Memory B cell (primary cell): ENCODE results near the gene NSUN7.

ENCODE experiments used
- ATAC-seq: fragments of 150-1000 bp; cut with Tn5 transposase; 2 replicates; pipeline ENCODE4 v1.10.0; 2021; ENCODE audit warnings: low read depth, mild to moderate bottlenecking, moderate library complexity
- DNase-seq, 2 donors: peaks; one replicate each; pipeline ENCODE4 v3.0.0; 2022; ENCODE audit warnings: low spot score in 2 of 2
- H3K27ac Mint-ChIP-seq: one replicate; pipeline ENCODE4 v1.8.0; 2022; ENCODE audit warnings: mild to moderate bottlenecking, moderate library complexity, mixed read lengths
- H3K27me3 Mint-ChIP-seq: one replicate; pipeline ENCODE4 v1.8.0; 2022; ENCODE audit warnings: mixed read lengths
- H3K36me3 Mint-ChIP-seq: one replicate; pipeline ENCODE4 v1.8.0; 2022; ENCODE audit warnings: mild to moderate bottlenecking, mixed read lengths
- H3K4me1 Mint-ChIP-seq: one replicate; pipeline ENCODE4 v1.8.0; 2022; ENCODE audit warnings: mixed read lengths
- H3K4me3 Mint-ChIP-seq: one replicate; pipeline ENCODE4 v1.8.0; 2022; ENCODE audit warnings: mild to moderate bottlenecking, moderate library complexity, mixed read lengths
- H3K9me3 Mint-ChIP-seq: one replicate; pipeline ENCODE4 v1.8.0; 2022; ENCODE audit warnings: mixed read lengths

The NSUN7 gene

DNA sequence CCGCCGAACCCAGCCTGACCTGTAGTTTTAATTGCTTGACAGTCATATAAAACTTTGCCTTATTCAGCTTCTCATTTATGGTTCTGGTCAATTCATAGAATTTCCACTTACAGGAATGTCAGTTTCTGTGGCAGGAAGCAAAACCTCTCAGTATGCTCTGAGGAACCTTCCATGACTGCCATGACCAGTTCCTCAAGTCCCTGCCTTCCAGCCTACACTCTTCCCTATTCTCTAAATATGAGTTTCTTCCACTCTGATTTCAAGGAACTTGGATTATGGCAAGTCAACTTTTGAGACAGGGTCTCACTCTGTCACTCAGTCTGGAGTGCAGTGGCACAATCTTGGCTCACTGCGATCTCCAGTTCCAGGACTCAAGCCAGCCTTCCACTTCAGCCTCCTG, 26.0 kb upstream of the NSUN7 start:
- H3K9me3 Mint-ChIP-seq = no peaks in the 10 kb centered on the region
- no peaks in the 10 kb centered on the region for H3K36me3 Mint-ChIP-seq
- peaks cover 1% of the 10 kb centered on the region for H3K27me3 Mint-ChIP-seq
- H3K4me1 Mint-ChIP-seq = peaks cover 5% of the 10 kb centered on the region
- no peak overlapping the region for H3K4me3 Mint-ChIP-seq
- H3K27ac Mint-ChIP-seq = no peak overlapping the region
- ATAC-seq (no peak), DNase-seq (no peak)

DNA sequence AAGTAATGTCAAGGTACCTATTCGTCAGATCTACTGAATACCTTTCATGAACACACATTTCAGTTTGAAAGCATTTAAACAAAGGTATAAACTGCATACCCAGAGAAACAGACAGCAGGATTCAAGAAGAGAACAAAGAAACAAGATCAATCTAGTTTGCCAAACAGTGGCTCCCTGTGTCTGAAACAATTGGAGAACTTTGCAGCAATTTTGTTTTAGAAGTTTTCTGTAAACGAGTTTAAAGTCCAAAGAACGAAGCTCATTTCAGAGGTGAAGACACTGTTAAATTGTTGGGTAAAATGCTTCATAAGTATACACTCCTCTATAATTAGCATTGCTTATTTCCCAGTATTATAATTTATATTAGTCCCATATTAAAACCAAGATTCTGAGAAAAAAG, 21.4 kb upstream of the NSUN7 start:
- DNase-seq (no peak), ATAC-seq (no peak)
- H3K4me3 Mint-ChIP-seq = no peak overlapping the region
- H3K4me1 Mint-ChIP-seq = peaks cover 15% of the 10 kb centered on the region
- H3K36me3 Mint-ChIP-seq = no peaks in the 10 kb centered on the region
- peaks cover 1% of the 10 kb centered on the region for H3K27me3 Mint-ChIP-seq
- H3K9me3 Mint-ChIP-seq = no peaks in the 10 kb centered on the region
- H3K27ac Mint-ChIP-seq = no peak overlapping the region

GRCh38 chr4:40729555-40729954, 20.2 kb upstream of the NSUN7 start:
- DNase-seq (no peak), ATAC-seq (no peak)
- Mint-ChIP-seq H3K27ac (no peak overlapping the region), H3K36me3 (no peaks in the 10 kb centered on the region), H3K27me3 (peaks cover 1% of the 10 kb centered on the region), H3K4me1 (peaks cover 15% of the 10 kb centered on the region), H3K9me3 (no peaks in the 10 kb centered on the region), H3K4me3 (no peak overlapping the region)

DNA sequence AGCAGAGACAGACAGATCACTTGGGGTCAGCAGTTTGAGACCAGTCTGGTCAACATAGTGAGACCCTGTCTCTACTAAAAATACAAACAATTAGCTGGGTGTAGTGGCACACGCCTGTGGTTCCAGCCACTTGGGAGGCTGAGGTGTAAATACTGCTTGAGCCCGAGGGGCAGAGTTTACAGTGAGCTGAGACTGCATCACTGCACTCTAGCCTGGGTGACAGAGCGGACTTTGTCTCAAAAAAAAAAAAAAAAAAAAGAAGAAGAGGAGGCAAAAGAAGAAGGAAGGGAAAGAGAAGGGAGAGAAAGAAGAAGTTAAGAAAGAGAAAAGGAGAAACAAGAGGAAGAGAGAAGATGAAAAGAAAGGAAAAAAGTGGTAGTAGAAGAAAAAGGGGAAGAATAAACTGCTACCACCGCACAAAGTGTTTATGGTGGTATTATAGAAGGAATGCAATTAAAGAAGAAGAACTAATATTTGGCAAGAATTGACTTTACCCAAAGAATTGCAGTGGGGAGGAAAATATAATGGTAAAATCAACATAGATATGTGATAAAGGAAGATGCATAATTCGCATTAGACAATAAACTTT, 19.6 kb upstream of the NSUN7 start:
- ATAC-seq = no peak
- Mint-ChIP-seq H3K4me3 (no peak overlapping the region), H3K27me3 (peaks cover 1% of the 10 kb centered on the region), H3K4me1 (peaks cover 15% of the 10 kb centered on the region), H3K9me3 (no peaks in the 10 kb centered on the region), H3K36me3 (no peaks in the 10 kb centered on the region), H3K27ac (no peak overlapping the region)
- no peak for DNase-seq

DNA sequence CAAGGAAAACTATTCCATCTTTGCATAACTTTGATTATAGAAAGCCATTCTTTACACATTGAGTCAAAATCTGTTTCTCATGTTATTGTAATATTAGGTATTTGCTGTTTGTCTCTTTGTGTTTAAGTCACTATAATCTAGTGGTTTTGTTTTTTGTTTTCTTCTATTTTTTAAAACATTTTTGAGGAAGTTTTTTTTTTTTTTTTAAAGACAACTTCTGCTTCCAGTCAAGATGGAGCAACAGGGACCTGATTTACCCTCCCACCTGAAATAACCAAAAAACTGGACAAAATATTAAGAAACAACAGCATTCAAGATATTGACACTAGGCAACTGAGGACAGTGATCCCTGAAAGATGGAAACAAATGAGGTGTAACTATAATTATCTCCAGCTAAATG, 18.4 kb upstream of the NSUN7 start:
- Mint-ChIP-seq H3K4me3 (no peak overlapping the region), H3K27ac (no peak overlapping the region)

DNA sequence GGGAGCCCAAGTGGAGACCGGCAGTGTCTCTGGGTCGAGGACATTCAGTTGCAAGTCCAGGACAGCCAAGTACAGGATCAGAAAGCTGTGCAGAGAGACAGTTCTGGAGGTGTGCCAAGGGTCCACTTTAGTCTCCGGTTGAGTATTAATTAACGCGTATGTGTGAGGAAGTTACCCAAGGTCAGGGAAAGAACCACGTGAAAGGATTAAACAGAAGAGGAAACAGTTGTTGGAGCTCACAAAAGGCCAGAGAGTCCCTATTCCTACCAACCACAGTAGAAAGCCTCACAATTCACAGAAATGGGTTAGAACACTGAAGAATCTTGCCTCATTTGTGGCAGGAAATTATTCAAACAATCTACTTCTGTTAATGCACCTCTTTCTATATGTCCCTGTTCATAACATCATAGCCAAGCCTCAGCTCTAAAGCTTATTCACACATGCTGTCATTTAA, 17.9 kb upstream of the NSUN7 start:
- H3K4me3 Mint-ChIP-seq = no peak overlapping the region
- H3K27me3 Mint-ChIP-seq = peaks cover 3% of the 10 kb centered on the region
- H3K27ac Mint-ChIP-seq = no peak overlapping the region
- ATAC-seq (peak; percentile 43), DNase-seq (no peak)
- H3K9me3 Mint-ChIP-seq = no peaks in the 10 kb centered on the region
- peaks cover 15% of the 10 kb centered on the region for H3K4me1 Mint-ChIP-seq
- H3K36me3 Mint-ChIP-seq = no peaks in the 10 kb centered on the region

More for the DNA sequence above, 18.4 kb upstream of the NSUN7 start:
- ATAC-seq (no peak), DNase-seq (no peak)
- H3K9me3 Mint-ChIP-seq = no peaks in the 10 kb centered on the region
- no peaks in the 10 kb centered on the region for H3K36me3 Mint-ChIP-seq
- peaks cover 15% of the 10 kb centered on the region for H3K4me1 Mint-ChIP-seq
- peaks cover 3% of the 10 kb centered on the region for H3K27me3 Mint-ChIP-seq

DNA sequence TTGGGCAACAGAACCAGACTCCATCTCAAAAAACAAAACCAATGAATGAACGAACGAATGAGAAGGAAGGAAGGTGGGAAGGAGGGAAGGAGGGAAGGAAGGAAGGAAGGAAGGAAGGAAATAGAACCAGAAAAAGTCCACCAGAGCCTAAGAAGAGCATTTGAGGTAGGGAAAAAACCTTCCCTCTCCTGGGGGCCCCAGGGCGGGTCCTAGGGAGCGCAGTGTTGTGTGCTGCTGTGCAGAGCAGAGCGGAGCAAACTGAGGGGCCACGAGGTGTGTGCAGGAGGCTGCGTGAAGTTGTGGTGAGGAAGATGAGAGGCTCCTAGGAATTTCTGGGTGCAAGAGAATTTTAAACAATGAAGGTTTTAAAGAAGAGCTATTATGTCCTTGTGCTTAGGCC, 16.0 kb upstream of the NSUN7 start:
- DNase-seq = no peak
- Mint-ChIP-seq H3K9me3 (no peaks in the 10 kb centered on the region), H3K4me3 (no peak overlapping the region), H3K27me3 (peaks cover 5% of the 10 kb centered on the region), H3K4me1 (peaks cover 15% of the 10 kb centered on the region), H3K36me3 (no peaks in the 10 kb centered on the region), H3K27ac (no peak overlapping the region)
- ATAC-seq = no peak

DNA sequence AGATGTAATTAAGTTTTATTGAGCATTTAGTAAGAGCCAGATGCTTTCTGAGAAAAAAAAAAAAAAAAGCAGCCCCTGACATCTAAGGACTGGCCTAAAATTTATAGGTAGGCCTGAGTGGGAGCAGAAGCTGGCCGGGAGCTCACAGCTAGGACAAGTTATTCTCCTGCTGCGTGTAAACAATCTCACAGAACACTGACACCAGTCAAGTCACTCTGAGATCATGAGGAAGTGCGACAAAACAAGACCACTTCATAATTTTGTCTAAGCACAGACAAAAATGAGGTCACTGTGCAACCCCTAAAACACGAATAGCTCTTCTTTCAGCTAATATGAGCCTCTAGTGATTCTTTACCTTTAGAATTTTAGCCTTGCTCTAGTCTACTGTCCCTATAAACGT, 15.3 kb upstream of the NSUN7 start:
- Mint-ChIP-seq H3K36me3 (no peaks in the 10 kb centered on the region), H3K9me3 (no peaks in the 10 kb centered on the region), H3K27ac (no peak overlapping the region), H3K4me1 (peaks cover 15% of the 10 kb centered on the region), H3K4me3 (no peak overlapping the region), H3K27me3 (peaks cover 5% of the 10 kb centered on the region)
- no peak for DNase-seq
- no peak for ATAC-seq

GRCh38 chr4:40736910-40737309, 12.8 kb upstream of the NSUN7 start:
- no peak overlapping the region for H3K27ac Mint-ChIP-seq
- no peaks in the 10 kb centered on the region for H3K9me3 Mint-ChIP-seq
- no peaks in the 10 kb centered on the region for H3K36me3 Mint-ChIP-seq
- peak; percentile 34 for ATAC-seq
- H3K4me3 Mint-ChIP-seq = no peak overlapping the region
- H3K4me1 Mint-ChIP-seq = peaks cover 3% of the 10 kb centered on the region
- H3K27me3 Mint-ChIP-seq = peaks cover 5% of the 10 kb centered on the region
- DNase-seq = peak in 1 of 2 donors; percentile 11

DNA sequence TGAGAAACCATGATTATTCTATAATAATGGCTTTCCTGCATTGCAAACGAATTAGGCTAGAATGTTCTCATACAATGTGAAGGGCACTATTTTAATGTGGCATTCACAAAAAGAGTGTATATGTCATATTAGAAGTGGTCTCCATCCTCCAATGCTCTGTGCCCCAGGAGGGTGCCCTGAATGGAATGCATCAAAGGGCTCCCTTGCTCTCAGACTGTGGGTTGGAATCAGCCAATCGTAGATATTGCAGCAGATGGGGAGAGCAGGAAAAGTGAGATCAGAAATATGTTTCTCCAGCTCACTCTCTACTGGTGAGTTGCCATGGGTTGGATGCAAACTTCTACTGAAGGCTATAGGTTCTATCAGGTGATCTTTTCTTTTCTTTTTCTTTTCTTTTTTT, 11.9 kb upstream of the NSUN7 start:
- H3K4me3 Mint-ChIP-seq = no peak overlapping the region
- no peak for ATAC-seq
- no peak for DNase-seq
- H3K27me3 Mint-ChIP-seq = peaks cover 5% of the 10 kb centered on the region
- H3K36me3 Mint-ChIP-seq = no peaks in the 10 kb centered on the region
- no peak overlapping the region for H3K27ac Mint-ChIP-seq
- peaks cover 2% of the 10 kb centered on the region for H3K4me1 Mint-ChIP-seq
- no peaks in the 10 kb centered on the region for H3K9me3 Mint-ChIP-seq

- no peak for ATAC-seq
- Mint-ChIP-seq H3K4me3 (no peak overlapping the region), H3K27me3 (peaks cover 5% of the 10 kb centered on the region), H3K9me3 (no peaks in the 10 kb centered on the region), H3K27ac (no peak overlapping the region), H3K36me3 (no peaks in the 10 kb centered on the region), H3K4me1 (peaks cover 2% of the 10 kb centered on the region)
- no peak for DNase-seq
Observed at GRCh38 chr4:40739347-40739746, 10.4 kb upstream of the NSUN7 start.

DNA sequence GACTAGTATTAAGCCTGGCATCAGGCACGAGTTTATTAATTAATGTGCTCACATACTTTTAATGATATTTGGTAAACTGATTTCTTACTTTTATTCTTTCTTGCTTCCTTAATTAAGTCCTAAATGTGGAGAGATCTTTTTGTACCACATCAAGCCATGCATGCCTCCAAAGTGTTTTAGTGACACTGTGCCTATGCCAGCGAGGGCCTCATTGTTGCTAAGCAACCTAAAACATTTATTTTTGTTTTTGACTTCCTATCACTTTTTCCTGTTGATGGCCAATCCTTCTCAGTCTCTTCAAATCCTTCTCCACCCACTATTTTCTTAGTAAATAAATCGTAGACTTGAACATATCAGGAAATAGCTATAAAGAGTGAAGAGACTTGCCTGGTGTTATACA, 5.5 kb upstream of the NSUN7 start:
- Mint-ChIP-seq H3K9me3 (no peaks in the 10 kb centered on the region), H3K4me3 (no peak overlapping the region), H3K4me1 (peaks cover 3% of the 10 kb centered on the region), H3K27me3 (peaks cover 3% of the 10 kb centered on the region), H3K27ac (no peak overlapping the region), H3K36me3 (no peaks in the 10 kb centered on the region)
- DNase-seq (no peak), ATAC-seq (peak; percentile 24)

- no peak for ATAC-seq
- Mint-ChIP-seq H3K36me3 (no peaks in the 10 kb centered on the region), H3K4me1 (peaks cover 3% of the 10 kb centered on the region), H3K27me3 (peaks cover 3% of the 10 kb centered on the region), H3K4me3 (no peak overlapping the region), H3K9me3 (no peaks in the 10 kb centered on the region), H3K27ac (no peak overlapping the region)
- DNase-seq = no peak
Observed at GRCh38 chr4:40745285-40745984, 4.3 kb upstream of the NSUN7 start.

- ATAC-seq (no peak), DNase-seq (no peak)
- no peaks in the 10 kb centered on the region for H3K36me3 Mint-ChIP-seq
- peaks cover 8% of the 10 kb centered on the region for H3K27me3 Mint-ChIP-seq
- H3K27ac Mint-ChIP-seq = no peak overlapping the region
- H3K4me1 Mint-ChIP-seq = peaks cover 3% of the 10 kb centered on the region
- H3K9me3 Mint-ChIP-seq = no peaks in the 10 kb centered on the region
- no peak overlapping the region for H3K4me3 Mint-ChIP-seq
Observed at GRCh38 chr4:40747207-40747835, 2.4 kb upstream of the NSUN7 start.
